Hepatic stellate cell (primary cell): Measurements from ENCODE around the gene S100PBP.
"Not testable (repeated sequence)": the region's sequence is repeated elsewhere in the genome, so short reads cannot be mapped to it uniquely, and the experiment has no call there.

Experiments used
- DNase-seq: peaks from one replicate; pipeline ENCODE4 v3.0.0; 2011; ENCODE audit warnings: low spot score

The S100PBP gene

DNA sequence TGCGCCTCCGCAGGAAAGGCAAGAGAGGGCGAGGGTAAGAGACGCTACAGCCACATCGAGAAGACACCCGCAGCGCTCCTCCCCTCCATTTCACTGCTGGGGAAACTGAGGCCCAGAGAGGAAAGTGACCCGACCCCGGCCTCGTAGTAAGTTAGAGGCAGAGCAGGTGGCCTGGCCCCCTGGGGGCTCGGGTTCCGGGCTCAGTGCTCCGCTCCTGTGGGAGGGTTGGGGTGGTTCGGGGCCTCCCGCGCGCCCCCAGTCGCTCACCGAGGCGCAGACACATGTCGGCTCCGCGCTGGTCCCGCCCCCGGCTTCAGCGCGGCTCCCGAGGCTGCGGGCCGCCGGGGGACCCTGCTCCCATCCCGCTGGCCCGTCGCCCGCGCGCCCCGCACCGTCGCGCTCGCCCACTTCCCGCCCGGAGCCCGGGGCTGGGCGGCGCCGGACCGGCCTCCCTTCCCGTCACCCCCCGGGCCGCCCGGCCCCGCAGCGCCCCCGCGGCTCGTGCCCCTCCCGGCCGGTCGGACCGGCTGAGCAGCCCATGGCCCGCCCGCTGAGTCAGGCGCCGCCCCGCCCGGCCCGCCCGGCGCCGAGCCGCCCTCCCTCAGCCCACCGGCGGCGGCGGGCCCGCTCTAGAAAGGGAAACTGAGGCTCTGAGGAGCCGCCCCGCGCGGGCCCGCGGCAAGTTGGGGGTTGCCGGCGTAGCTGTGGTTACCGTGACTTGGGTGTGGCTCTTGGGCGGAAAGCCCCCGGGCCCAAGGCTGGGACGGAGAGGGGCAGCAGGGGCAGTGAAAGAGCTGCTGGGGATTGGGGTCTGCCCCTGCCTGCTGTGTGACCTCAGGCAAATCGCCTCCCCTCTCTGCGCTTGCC, 83.7 kb downstream of the S100PBP start, which contains the start of gene TMEM54:
TMEM54 (minus strand) TSS at position 434 of the 867 bp plus-strand sequence; CDS start at position 283, 151 bp downstream.
- peak; percentile 63 for DNase-seq

DNA sequence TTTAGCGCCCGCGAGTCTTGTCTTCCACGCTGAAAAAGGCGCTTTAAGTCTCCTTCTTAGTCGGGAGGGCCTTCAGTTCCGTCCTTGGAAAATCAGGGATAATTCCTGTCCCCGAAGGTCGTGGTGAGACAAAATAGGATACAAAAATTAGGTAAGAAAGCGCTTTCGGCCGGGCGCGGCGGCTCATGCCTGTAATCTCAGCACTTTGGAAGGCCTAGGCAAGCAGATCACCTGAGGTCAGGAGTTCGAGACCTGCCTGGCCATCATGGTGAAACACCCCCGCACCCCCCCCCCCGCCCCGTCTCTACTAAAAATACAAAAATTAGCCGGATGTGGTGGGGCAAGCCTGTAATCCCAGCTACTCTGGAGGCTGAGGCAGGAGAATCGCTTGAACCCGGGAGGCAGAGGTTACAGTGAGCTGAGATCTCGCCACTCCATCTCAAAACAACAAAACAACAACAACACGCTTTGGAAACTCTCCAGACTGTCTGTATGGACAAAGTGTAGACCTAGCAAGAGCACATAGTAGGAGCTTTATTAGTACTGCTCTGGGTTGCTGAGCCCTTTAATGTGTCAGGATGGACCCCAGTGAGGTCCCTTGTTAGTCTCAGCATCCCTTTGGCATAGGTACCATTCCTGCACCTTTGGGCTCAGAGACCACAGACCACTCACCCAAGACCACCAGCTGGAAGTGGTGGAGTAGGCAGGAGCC, 84.5 kb downstream of the S100PBP start:
- no peak for DNase-seq

DNA sequence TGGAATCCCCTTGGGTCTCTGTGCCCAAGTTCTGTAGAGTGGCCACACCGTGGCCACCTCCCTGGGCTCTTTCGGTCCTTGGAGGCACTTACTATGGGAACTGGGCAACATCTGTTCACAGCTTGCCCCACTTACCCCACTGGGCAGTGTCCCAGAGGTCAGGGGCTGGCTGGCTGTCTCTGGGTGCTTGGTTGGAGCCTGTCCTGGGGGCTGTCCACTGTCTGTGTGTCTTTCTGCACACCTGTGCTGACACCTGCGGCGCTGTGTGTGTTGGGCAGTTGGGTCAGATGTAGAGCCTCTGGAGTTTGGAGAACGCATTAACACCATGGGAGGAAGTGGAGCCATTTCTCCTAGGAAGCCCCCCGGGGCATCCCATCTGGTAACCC, 85.1 kb downstream of the S100PBP start:
- no peak for DNase-seq

DNA sequence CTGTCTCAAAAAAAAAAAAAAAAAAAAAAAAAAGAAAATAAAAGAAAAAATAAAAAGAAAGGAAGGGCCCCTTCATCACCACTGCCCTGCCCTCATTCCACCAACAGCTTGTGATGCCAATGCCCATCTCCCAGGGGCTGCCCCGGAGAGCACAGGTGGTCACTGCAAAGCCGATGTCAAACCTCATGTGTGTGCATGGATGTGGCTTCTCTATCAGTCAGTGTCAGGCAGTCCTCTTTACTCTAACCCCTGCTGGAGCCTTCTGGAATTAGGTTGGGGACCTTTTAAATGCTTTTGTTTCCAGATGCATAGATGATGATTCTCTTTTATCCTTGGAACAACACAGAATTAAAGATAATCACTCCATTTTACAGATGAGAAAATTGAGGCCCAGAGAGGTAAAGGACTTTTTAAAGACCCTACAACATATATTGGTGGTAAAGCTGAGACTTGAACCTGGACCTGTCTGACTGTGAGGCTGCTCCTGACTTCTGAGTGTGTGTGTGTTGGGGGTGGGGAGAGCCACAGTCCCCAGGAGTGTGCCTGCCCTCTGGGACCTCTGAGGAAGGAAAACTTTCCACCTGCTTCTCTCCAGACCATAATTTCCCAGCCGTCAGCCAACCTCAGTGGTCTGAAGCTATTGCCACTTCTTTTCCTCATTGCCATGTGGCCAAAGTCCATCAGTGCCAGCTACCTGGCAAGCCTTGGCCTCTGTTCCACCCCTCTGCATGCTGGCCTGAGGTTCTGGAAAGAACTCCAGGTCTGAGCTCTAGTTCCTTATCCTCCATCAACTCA, 86.7 kb downstream of the S100PBP start:
- DNase-seq, result no peak

DNA sequence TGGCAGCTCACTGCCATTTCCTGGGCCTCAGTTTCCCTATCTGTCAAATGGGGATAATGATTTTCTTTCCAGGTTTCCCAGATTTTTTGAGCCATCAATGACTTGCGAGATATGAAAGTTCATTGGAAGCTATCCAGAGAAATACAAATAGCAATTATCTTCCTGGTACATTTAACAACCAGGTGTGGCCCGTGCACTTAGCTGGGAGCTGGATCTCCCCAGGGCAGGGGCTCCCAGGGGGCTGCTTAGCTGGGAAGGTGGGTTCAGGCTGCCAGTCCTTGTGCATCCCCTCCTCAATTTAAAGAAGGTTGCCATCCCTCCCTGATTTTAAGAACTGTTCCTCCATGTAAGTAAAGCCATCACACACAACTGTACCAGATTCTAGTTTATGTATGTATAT, 87.3 kb downstream of the S100PBP start:
- no peak for DNase-seq

- not testable (repeated sequence) for DNase-seq
These were observed 88.1 kb downstream of the S100PBP start for GRCh38 chr1:32905588-32905987.

DNA sequence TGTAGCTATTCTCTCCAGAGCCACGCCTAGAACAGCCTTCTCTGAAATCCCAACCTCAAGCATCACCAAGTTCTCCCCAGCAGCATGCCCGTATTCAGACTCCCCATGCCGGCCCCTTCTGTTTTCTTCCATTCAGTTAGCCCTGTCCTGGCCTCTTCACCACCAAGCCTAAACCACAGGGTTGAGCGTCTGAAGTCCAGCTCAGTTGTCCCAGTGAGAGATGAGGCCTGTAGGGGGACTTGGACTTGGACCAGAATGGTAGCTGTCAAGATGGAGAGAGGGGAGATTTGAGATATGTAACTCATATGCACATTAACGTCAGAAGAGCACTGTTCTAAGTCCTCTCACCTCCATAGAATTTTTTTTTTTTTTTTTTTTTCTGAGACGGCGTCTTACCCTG, 89.2 kb downstream of the S100PBP start:
- DNase-seq, result no peak

DNA sequence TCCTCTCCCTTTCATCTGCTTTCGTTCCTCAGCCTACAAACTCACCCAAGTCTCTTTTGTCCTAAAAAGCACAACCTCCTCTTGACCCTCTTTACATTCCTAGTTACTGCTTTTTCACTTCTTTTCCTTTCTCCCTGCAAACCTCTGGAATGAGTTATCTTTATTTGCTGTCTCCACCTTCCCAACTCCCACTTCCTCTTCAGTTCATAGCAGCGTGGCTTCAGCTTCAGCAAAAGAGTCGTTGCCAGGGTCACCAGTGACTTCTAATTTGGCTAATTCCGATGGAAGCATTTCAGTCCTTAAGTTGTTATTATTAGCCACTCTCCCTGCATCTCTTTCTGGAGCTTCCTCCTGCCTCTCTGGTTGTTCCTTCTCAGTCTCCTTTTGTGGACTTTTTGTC, 90.0 kb downstream of the S100PBP start:
- DNase-seq, result peak; percentile 64
